Activated CD4-positive, alpha-beta memory T cell treated with anti-CD3 and anti-CD28 coated beads for 36 hours (primary cell): Measurements from ENCODE around the gene DHPS. TPM values are rescaled to one million over a fixed set of nuclear protein-coding genes. Genes with fewer than 3 reads are reported as not detected.

Source experiments
- CTCF ChIA-PET: fragments of 350-600 bp; sonication (Branson Sonifier 250); formaldehyde crosslinking; loops from one replicate; lab custom pipeline; 2021; ENCODE audit warnings: antibody characterized with exemption, inconsistent platforms; lab: Charles Lee
- POLR2A ChIA-PET: fragments of 350-600 bp; sonication (Branson Sonifier 250); formaldehyde crosslinking; loops from one replicate; lab custom pipeline; 2021; ENCODE audit warnings: antibody characterized with exemption; lab: Charles Lee
- DNase-seq: peaks from one replicate; pipeline ENCODE4 v3.0.0-alpha.2; 2020
- H3K27ac Mint-ChIP-seq: one replicate; pipeline ENCODE4 v1.8.0; 2021; ENCODE audit warnings: mixed read lengths
- H3K27me3 Mint-ChIP-seq: one replicate; pipeline ENCODE4 v1.8.0; 2021; ENCODE audit warnings: mixed read lengths
- H3K36me3 Mint-ChIP-seq: one replicate; pipeline ENCODE4 v1.8.0; 2021; ENCODE audit warnings: mixed read lengths
- H3K4me1 Mint-ChIP-seq: one replicate; pipeline ENCODE4 v1.8.0; 2021; ENCODE audit warnings: low read depth, mixed read lengths
- H3K4me3 Mint-ChIP-seq: one replicate; pipeline ENCODE4 v1.8.0; 2021; ENCODE audit warnings: mild to moderate bottlenecking, mixed read lengths
- H3K9me3 Mint-ChIP-seq: one replicate; pipeline ENCODE4 v1.8.0; 2021; ENCODE audit warnings: mixed read lengths
- intact Hi-C: fragments of 100-400 bp; cut with micrococcal nuclease; formaldehyde crosslinking; loops from one replicate; pipeline ENCODE4 v1.15.1; 2023
- total RNA-seq, 2 experiments: library from RNA; stranded (reverse); gene quantifications; one replicate each; pipeline ENCODE4 v1.2.3, GENCODE V29; 2021

DHPS gene
- total RNA-seq, 2 experiments from 2014 or later = 126 to 127 TPM

DNA sequence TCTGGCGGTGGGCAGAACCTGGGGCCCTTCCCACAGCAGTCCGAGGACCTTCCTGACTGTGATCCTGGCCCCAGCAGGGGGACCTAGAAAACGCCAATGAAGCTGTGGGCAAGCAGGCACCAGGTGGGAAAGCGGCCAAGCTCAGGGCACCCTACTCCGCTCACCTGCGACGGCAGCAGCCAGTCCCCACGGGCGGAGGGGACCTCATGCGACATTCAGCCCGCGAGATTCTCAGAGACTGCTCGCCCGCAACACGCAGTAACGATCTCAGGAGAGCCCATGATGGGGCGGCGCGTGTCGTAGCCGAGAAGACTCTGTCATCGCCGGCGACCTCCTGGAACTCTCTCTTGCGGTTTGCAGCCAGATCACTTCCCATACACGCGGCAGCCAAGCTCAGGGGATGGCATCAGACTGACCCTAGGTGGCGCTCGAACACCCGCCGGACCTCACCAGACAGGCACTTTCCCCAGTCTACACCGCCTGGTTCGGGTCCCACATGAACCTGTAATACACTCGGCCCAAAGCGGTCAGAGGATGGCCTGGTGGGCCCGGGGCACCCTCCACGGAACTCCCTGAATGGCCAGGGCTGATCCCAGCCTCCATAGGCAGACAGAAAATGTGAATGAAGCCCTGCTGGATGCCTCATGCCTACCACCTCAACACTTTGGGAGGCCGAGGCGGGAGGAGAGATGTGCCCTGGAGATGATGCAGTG is 41.6 kb downstream of the DHPS start:
- Mint-ChIP-seq H3K27me3 (no peaks in the 10 kb centered on the region), H3K4me3 (peak overlapping the region; percentile 58), H3K9me3 (no peaks in the 10 kb centered on the region), H3K27ac (peak overlapping the region; percentile 59), H3K4me1 (peaks cover 16% of the 10 kb centered on the region), H3K36me3 (peaks cover 5% of the 10 kb centered on the region)
- intact Hi-C loops = loop anchor here (1.0 kb wide), 2 partner anchors 26 to 76 kb away; partner anchors contain the start of genes MAN2B1 and WDR83
- ChIA-PET CTCF (interaction anchor here (0.5 to 2.2 kb wide), 25 partner anchors 9 to 373 kb away, joined by 3 to 18 read pairs (median 4); partner anchors contain the start of genes MAN2B1, WDR83, ZNF490 and ZNF564), POLR2A (interaction anchor here (0.7 to 1.3 kb wide), 5 partner anchors 9 to 72 kb away, joined by 3 to 4 read pairs (median 3); partner anchors contain the start of genes MAN2B1, WDR83, ZNF490 and ZNF791)
- DNase-seq = peak; percentile 94

DNA sequence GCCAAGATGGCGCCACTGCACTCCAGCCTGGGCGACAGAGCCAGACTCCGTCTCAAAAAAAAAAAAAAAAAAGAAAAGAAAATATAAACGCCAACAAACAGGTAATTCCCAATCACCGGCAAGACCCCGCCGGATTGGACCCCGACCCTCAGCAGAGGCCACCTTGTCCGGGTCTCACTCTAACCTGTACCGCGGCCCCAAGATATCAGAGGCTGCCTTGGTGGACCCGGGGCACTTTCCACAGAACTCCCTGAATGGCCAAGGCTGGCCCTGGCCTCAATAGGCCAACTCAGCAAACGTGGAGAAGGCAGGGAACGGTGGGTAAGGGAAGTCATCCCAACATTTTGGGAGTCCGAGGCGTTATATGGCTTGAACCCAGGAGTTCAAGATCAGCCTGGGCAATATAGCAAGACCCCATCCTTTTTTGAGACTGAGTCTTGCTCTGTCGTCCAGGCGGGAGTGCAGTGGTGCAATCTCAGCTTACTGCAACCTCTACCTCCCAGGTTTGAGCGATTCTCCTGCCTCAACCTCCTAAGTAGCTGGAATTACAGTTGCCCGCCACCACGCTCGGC is 43.0 kb downstream of the DHPS start:
- Mint-ChIP-seq H3K36me3 (peaks cover 4% of the 10 kb centered on the region), H3K4me3 (no peak overlapping the region), H3K9me3 (no peaks in the 10 kb centered on the region), H3K27me3 (no peaks in the 10 kb centered on the region), H3K27ac (no peak overlapping the region), H3K4me1 (peaks cover 18% of the 10 kb centered on the region)
- no peak for DNase-seq
- POLR2A ChIA-PET = no interaction called here
- CTCF ChIA-PET = interaction anchor here (1.6 to 2.2 kb wide), 3 partner anchors 35 to 209 kb away, joined by 4 to 18 read pairs (median 9); no protein-coding TSS in a partner anchor
- intact Hi-C loops = no loop called here

DNA sequence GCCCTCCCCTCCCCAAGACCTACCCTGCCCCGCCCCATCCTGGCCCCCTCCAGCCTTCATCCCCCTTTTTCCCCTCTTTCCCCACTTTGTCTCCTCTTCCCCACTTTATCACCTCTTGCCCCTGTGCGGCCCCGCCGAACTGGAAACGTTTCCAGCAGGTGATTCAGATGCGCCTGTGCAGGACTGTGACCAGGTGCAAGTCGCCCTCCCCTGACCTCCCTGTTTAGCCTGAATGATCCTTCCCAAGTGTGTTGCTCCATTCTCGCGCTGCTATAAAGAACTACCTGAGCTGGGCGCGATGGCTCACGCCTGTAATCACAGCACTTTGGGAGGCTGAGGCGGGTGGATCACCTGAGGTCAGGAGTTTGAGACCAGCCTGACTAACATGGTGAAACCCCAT is 45.0 kb downstream of the DHPS start:
- no peaks in the 10 kb centered on the region for H3K9me3 Mint-ChIP-seq

DNA sequence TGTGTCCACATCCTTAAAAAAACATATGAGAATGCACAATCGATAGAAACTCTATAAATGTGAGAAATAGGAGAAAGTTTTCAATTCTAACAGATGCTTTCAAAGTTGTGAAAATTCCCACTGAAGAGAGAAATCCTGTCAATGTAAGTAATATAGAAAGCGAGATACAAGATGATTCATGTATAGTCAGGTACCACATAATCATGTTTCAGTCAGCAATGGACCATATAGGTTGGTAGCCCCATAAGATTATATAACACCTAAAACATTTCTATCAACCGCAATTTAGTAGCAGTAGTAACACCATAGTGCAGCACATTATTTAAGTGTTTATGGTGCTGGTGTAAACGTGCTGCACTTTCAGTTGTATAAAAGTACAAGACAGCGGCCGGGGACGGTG is 52.5 kb downstream of the DHPS start:
- H3K27ac Mint-ChIP-seq = no peak overlapping the region
- H3K4me1 Mint-ChIP-seq = peaks cover 10% of the 10 kb centered on the region
- peaks cover 25% of the 10 kb centered on the region for H3K9me3 Mint-ChIP-seq
- H3K27me3 Mint-ChIP-seq = no peaks in the 10 kb centered on the region
- intact Hi-C loops = no loop called here
- H3K36me3 Mint-ChIP-seq = peaks cover 42% of the 10 kb centered on the region
- CTCF ChIA-PET = no interaction called here
- no peak overlapping the region for H3K4me3 Mint-ChIP-seq
- no peak for DNase-seq
- POLR2A ChIA-PET = no interaction called here

More for the DNA sequence above, 45.0 kb downstream of the DHPS start:
- ChIA-PET POLR2A (interaction anchor here (1.2 kb wide), 1 partner anchor 25 kb away, joined by 3 read pairs; no protein-coding TSS in a partner anchor), CTCF (no interaction called here)
- DNase-seq = no peak
- peaks cover 5% of the 10 kb centered on the region for H3K36me3 Mint-ChIP-seq
- no peak overlapping the region for H3K27ac Mint-ChIP-seq
- intact Hi-C loops = no loop called here
- no peaks in the 10 kb centered on the region for H3K27me3 Mint-ChIP-seq
- H3K4me3 Mint-ChIP-seq = no peak overlapping the region
- peaks cover 18% of the 10 kb centered on the region for H3K4me1 Mint-ChIP-seq

DNA sequence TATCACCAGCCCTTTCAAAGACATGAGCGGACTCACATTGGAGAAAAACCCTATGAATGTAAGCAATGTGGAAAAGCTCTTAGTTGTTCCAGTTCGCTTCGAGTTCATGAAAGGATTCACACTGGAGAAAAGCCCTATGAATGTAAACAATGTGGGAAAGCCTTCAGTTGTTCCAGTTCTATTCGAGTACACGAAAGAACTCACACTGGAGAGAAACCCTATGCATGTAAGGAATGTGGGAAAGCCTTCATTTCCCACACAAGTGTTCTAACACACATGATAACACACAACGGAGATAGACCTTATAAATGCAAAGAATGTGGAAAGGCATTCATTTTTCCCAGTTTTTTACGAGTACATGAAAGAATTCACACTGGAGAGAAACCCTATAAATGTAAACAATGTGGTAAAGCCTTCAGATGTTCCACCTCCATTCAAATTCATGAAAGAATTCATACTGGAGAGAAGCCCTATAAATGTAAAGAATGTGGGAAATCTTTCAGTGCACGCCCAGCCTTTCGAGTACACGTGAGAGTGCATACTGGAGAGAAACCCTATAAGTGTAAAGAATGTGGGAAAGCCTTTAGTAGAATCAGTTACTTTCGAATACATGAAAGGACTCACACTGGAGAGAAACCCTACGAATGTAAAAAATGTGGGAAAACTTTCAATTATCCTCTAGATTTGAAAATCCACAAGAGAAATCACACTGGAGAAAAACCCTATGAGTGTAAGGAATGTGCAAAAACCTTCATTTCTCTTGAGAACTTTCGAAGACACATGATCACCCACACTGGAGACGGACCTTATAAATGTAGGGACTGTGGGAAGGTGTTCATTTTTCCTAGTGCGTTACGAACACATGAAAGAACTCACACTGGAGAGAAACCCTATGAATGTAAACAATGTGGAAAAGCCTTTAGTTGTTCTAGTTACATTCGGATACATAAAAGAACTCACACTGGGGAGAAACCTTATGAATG is 53.3 kb downstream of the DHPS start:
- Mint-ChIP-seq H3K4me3 (no peak overlapping the region), H3K9me3 (peaks cover 25% of the 10 kb centered on the region), H3K4me1 (peaks cover 10% of the 10 kb centered on the region), H3K36me3 (peaks cover 43% of the 10 kb centered on the region), H3K27me3 (no peaks in the 10 kb centered on the region), H3K27ac (no peak overlapping the region)
- ChIA-PET POLR2A (no interaction called here), CTCF (interaction anchor here (1.0 kb wide), 2 partner anchors 12 to 43 kb away, joined by 3 to 5 read pairs; no protein-coding TSS in a partner anchor)
- intact Hi-C loops = no loop called here
- no peak for DNase-seq

DNA sequence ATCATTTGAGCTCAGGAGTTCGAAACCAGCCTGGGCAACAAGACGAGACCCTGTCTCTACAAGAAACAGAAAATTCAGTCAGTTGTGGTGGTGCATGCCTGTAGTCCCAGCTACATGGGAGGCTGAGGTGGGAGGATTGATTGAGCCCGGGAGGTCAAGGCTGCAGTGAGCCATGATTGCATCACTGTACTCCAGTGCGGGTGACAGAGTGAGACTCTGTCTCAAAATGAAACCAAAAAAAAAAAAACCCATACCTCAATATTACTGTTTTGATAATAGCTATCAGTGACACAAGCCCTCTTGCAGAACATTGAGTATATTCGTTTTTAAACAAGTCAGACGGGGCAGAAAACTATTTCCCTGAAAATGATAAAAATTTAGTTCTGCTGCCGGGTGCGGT is 54.7 kb downstream of the DHPS start:
- Mint-ChIP-seq H3K9me3 (peaks cover 25% of the 10 kb centered on the region), H3K27me3 (no peaks in the 10 kb centered on the region), H3K4me3 (no peak overlapping the region), H3K27ac (no peak overlapping the region), H3K4me1 (peaks cover 10% of the 10 kb centered on the region), H3K36me3 (peaks cover 40% of the 10 kb centered on the region)
- ChIA-PET POLR2A (interaction anchor here (0.6 kb wide), 1 partner anchor 638 kb away, joined by 5 read pairs; no protein-coding TSS in a partner anchor), CTCF (no interaction called here)
- DNase-seq = no peak
- intact Hi-C loops = no loop called here

Other genes starting within 250 kb of the DHPS start
- 1 to 10 TPM; 5.1 to 5.3 TPM for gene ZNF443, start 240.9 kb downstream of the DHPS start, total RNA-seq
- 1 to 10 TPM; 1.5 to 2.4 TPM for gene ZNF709, start 197.1 kb downstream of the DHPS start, total RNA-seq
- gene ZNF564, start 130.4 kb downstream of the DHPS start, total RNA-seq = 1 to 10 TPM; 6.5 to 7.0 TPM
- 1 to 10 TPM; 6.9 to 7.0 TPM for gene ZNF490, start 71.1 kb downstream of the DHPS start, total RNA-seq
- gene ZNF791, start 71.0 kb downstream of the DHPS start, total RNA-seq = 10 to 100 TPM; 18.2 to 19.1 TPM
- 100 to 1,000 TPM; 123 to 127 TPM for gene MAN2B1, start 15.1 kb downstream of the DHPS start, total RNA-seq
- gene WDR83, start 15.1 kb downstream of the DHPS start, total RNA-seq = 10 to 100 TPM; 17.1 to 17.8 TPM
- gene GNG14, start 6.1 kb upstream of the DHPS start, total RNA-seq = not detected
- gene FBXW9, start 14.8 kb upstream of the DHPS start, total RNA-seq = 1 to 10 TPM; 6.6 to 7.0 TPM
- gene TNPO2, start 42.1 kb upstream of the DHPS start, total RNA-seq = 10 to 100 TPM; 65.2 to 76.4 TPM
- gene TRIR, start 52.8 kb upstream of the DHPS start, total RNA-seq = 100 to 1,000 TPM; 167 to 182 TPM
- gene GET3, start 55.6 kb upstream of the DHPS start, total RNA-seq = 10 to 100 TPM; 54.2 TPM
- gene BEST2, start 69.9 kb upstream of the DHPS start, total RNA-seq = not detected
- gene HOOK2, start 93.7 kb upstream of the DHPS start, total RNA-seq = 10 to 100 TPM; 20.2 to 22.2 TPM
- 100 to 1,000 TPM; 409 to 411 TPM for gene JUNB, start 109.6 kb upstream of the DHPS start, total RNA-seq
- gene PRDX2, start 119.9 kb upstream of the DHPS start, total RNA-seq = 100 to 1,000 TPM; 253 to 258 TPM
- gene THSD8, start 120.2 kb upstream of the DHPS start, total RNA-seq = 10 to 100 TPM; 42.4 to 44.6 TPM
- gene RNASEH2A, start 124.7 kb upstream of the DHPS start, total RNA-seq = 10 to 100 TPM; 61.9 to 66.8 TPM
- not detected for gene RTBDN, start 152.7 kb upstream of the DHPS start, total RNA-seq
- gene MAST1, start 156.6 kb upstream of the DHPS start, total RNA-seq = 1 to 10 TPM; 1.7 to 2.3 TPM
- gene DNASE2, start 199.6 kb upstream of the DHPS start, total RNA-seq = 10 to 100 TPM; 27.0 to 27.5 TPM
- gene KLF1, start 205.3 kb upstream of the DHPS start, total RNA-seq = under 1 TPM; 0.12 to 0.19 TPM
- 10 to 100 TPM; 33.6 to 34.4 TPM for gene GCDH, start 209.3 kb upstream of the DHPS start, total RNA-seq
- gene SYCE2, start 237.4 kb upstream of the DHPS start, total RNA-seq = 1 to 10 TPM; 3.0 to 4.2 TPM